ENCODE data around the gene EMID1.

DNA sequence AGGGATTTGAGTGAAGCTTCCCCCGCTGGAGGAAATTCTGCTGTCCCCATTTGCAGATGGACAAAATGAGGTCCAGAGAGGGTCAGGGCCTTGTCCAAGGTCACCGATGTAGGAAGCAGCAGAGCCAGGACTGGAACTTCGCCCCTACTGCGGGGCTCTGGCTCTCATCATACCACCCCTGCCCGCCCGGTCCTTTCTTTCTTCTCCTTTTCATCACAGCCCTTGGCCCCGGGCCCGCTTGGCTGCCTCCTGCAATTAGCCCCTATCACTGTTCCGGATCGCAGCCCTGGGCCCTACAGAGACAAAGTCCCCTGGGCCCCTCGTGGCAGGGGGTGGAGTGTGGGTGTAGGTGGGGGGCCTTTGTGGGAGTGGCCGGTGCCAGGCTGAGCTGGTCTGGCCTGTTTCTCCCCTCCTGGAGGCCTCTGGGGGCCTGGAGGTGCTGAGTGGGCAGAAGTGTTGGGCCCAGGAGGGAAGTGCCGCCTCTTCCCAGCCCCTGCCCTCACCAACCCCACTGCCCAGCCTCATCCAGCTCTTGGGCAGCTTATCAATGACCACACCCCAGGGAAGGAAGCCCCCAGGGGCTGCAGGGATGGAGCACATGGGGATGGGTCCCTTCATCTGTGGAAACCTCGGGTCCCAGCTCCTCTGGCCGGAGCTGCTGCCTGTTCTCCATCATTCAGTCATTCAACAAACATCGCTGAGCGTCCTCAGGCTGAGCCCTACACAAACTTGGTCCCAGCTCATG, 3.4 kb downstream of the EMID1 start:
- TF ChIP-seq, protein P1, sequence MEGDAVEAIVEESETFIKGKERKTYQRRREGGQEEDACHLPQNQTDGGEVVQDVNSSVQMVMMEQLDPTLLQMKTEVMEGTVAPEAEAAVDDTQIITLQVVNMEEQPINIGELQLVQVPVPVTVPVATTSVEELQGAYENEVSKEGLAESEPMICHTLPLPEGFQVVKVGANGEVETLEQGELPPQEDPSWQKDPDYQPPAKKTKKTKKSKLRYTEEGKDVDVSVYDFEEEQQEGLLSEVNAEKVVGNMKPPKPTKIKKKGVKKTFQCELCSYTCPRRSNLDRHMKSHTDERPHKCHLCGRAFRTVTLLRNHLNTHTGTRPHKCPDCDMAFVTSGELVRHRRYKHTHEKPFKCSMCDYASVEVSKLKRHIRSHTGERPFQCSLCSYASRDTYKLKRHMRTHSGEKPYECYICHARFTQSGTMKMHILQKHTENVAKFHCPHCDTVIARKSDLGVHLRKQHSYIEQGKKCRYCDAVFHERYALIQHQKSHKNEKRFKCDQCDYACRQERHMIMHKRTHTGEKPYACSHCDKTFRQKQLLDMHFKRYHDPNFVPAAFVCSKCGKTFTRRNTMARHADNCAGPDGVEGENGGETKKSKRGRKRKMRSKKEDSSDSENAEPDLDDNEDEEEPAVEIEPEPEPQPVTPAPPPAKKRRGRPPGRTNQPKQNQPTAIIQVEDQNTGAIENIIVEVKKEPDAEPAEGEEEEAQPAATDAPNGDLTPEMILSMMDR (IDR thresholded peaks at IDR 0.05), result no peak
- no peak for TF ChIP-seq EZH2phosphoT487 (IDR thresholded peaks at IDR 0.05)

All from neural progenitor cell (in vitro differentiated cells).